A673 (cell line): Measurements from ENCODE around the gene TMTC2. TPM values are rescaled to one million over a fixed set of nuclear protein-coding genes. Genes with fewer than 3 reads are reported as not detected.
A peak's percentile ranks its signal among the peaks of the same experiment; 100 is the strongest.

Experiments used
- BruUV-seq: library from RNA; stranded (reverse); fragments of 400-500 nt; replicated peaks from 2 replicates; lab custom pipeline; 2021; lab: Mats Ljungman, UMichigan
- CTCF ChIA-PET: fragments of 300-600 bp; sonication (Branson Sonifier 250); formaldehyde crosslinking; loops from one replicate; lab custom pipeline; 2022; ENCODE audit warnings: antibody characterized with exemption; lab: Charles Lee
- POLR2A ChIA-PET: fragments of 300-600 bp; sonication (Branson Sonifier 250); formaldehyde crosslinking; loops from one replicate; lab custom pipeline; 2022; ENCODE audit warnings: antibody characterized with exemption; ENCODE audit not compliant: low non-redundant PET; lab: Charles Lee
- DNase-seq: peaks from one replicate; pipeline ENCODE4 v3.0.0-alpha.2; 2015; ENCODE audit warnings: low spot score
- H3K27ac ChIP-seq: fragments of 200-600 bp; sonication (generic); 2 replicates; pipeline ENCODE4 v1.5.1; 2016; ENCODE audit warnings: mixed run types, low read depth, mild to moderate bottlenecking, mixed read lengths, antibody characterized with exemption, low read length; ENCODE audit not compliant: poor library complexity, severe bottlenecking
- H3K27me3 ChIP-seq: fragments of 200-600 bp; sonication (generic); replicated peaks from 2 replicates; pipeline ENCODE4 v1.6.1; 2017; ENCODE audit warnings: mixed run types, low read depth, mild to moderate bottlenecking, mixed read lengths, antibody characterized with exemption, low read length; ENCODE audit not compliant: insufficient read depth, poor library complexity
- H3K36me3 ChIP-seq: fragments of 200-600 bp; sonication (generic); 2 replicates; pipeline ENCODE4 v1.6.1; 2016; ENCODE audit warnings: mixed run types, mild to moderate bottlenecking, mixed read lengths, antibody characterized with exemption, low read length; ENCODE audit not compliant: insufficient read depth, poor library complexity, severe bottlenecking
- H3K4me1 ChIP-seq: fragments of 200-600 bp; sonication (generic); 2 replicates; pipeline ENCODE4 v1.6.1; 2017; ENCODE audit warnings: mixed run types, mild to moderate bottlenecking, mixed read lengths, antibody characterized with exemption, low read length; ENCODE audit not compliant: insufficient read depth, poor library complexity, severe bottlenecking
- H3K4me3 ChIP-seq: fragments of 200-600 bp; sonication (generic); 2 replicates; pipeline ENCODE4 v1.5.1; 2016; ENCODE audit warnings: low read depth, mixed run types, mild to moderate bottlenecking, mixed read lengths, low read length; ENCODE audit not compliant: poor library complexity, severe bottlenecking
- H3K9me3 ChIP-seq: fragments of 200-600 bp; sonication (generic); 2 replicates; pipeline ENCODE4 v1.6.1; 2016; ENCODE audit warnings: mixed run types, low read depth, mild to moderate bottlenecking, mixed read lengths, antibody characterized with exemption, low read length; ENCODE audit not compliant: poor library complexity, severe bottlenecking
- CTCF ChIP-seq: fragments of 300-800, 200-600 bp; sonication (generic); conservative IDR thresholded peaks from 2 replicates; pipeline ENCODE4 v1.5.1; 2017; ENCODE audit warnings: low read depth, mild to moderate bottlenecking, antibody characterized with exemption, low read length, moderate library complexity, mixed read lengths
- EZH2 ChIP-seq: fragments of 200-600 bp; sonication (generic); IDR thresholded peaks from 2 replicates; pipeline ENCODE4 v1.6.1; 2017; ENCODE audit warnings: borderline replicate concordance, low read depth, mild to moderate bottlenecking, mixed read lengths, antibody characterized with exemption, low read length; ENCODE audit not compliant: poor library complexity, severe bottlenecking
- intact Hi-C: fragments of 100-400 bp; cut with micrococcal nuclease; formaldehyde crosslinking; loops from one replicate; pipeline ENCODE4 v1.10.0; 2022; ENCODE audit not compliant: unreplicated experiment
- total RNA-seq: library from RNA; stranded (reverse); gene quantifications from 2 replicates; pipeline ENCODE4 v1.2.3, GENCODE V29; 2021

TMTC2 gene
- total RNA-seq, 1 experiment from 2014 or later = 3.3 TPM

- intact Hi-C loops = no loop called here
- peaks cover 9% of the 10 kb centered on the region for H3K4me1 ChIP-seq
- no peak overlapping the region for H3K4me3 ChIP-seq
- H3K9me3 ChIP-seq = no peaks in the 10 kb centered on the region
- H3K27ac ChIP-seq = no peak overlapping the region
- no peaks in the 10 kb centered on the region for H3K27me3 ChIP-seq
- no TSS peak for BruUV-seq
- ChIA-PET CTCF (no interaction called here), POLR2A (no interaction called here)
- TF ChIP-seq CTCF = no peak
- TF ChIP-seq EZH2 = no peak
- no peaks in the 10 kb centered on the region for H3K36me3 ChIP-seq
- DNase-seq = no peak
Measured at GRCh38 chr12:83181074-83181473, 494.4 kb downstream of the TMTC2 start.

GRCh38 chr12:83183132-83183531, 496.4 kb downstream of the TMTC2 start:
- no peaks in the 10 kb centered on the region for H3K36me3 ChIP-seq
- no peak overlapping the region for H3K27ac ChIP-seq
- TF ChIP-seq EZH2 (no peak), CTCF (no peak)
- H3K27me3 ChIP-seq = no peaks in the 10 kb centered on the region
- intact Hi-C loops = no loop called here
- peak; percentile 12 for DNase-seq
- peaks cover 9% of the 10 kb centered on the region for H3K4me1 ChIP-seq
- POLR2A ChIA-PET = no interaction called here
- H3K4me3 ChIP-seq = no peak overlapping the region
- no TSS peak for BruUV-seq
- no peaks in the 10 kb centered on the region for H3K9me3 ChIP-seq
- CTCF ChIA-PET = no interaction called here
